A549 (cell line): Measurements from ENCODE around the gene GRID1. TPM values are rescaled to one million over a fixed set of nuclear protein-coding genes. Genes with fewer than 3 reads are reported as not detected.
"Not testable (repeated sequence)": the region's sequence is repeated elsewhere in the genome, so short reads cannot be mapped to it uniquely, and the experiment has no call there.

Experiments used
- ATAC-seq, 2 experiments: fragments of 200-7000 bp in 1 of 2; fragments of >200 bp in 1 of 2; cut with Nextera tagmentation in 1 of 2; cut with Tn5 transposase in 1 of 2; 3 replicates each; pipeline versions ENCODE4 v1.8.0 to v1.9.1; 2018 to 2020; ENCODE audit warnings: mild to moderate bottlenecking in 1 of 2, moderate library complexity in 1 of 2
- CTCF ChIA-PET: fragments of 300-600 bp; sonication (Branson Sonifier 250); formaldehyde crosslinking; extraction: SDS; loops from one replicate; lab custom pipeline; 2021; ENCODE audit warnings: antibody characterized with exemption, inconsistent platforms; lab: Yijun Ruan, JAX
- POLR2A ChIA-PET: fragments of 350-600 bp; formaldehyde crosslinking; extraction: SDS; loops from one replicate; lab custom pipeline; 2021; ENCODE audit warnings: antibody characterized with exemption, inconsistent platforms; lab: Yijun Ruan, JAX
- DNase-seq, 2 experiments: peaks; one replicate each; pipeline versions ENCODE4 v3.0.0 to v3.0.0-alpha.2; 2011 to 2016; ENCODE audit warnings: low read depth in 1 of 2, low spot score in 1 of 2
- FAIRE-seq: peaks from 2 replicates; lab custom pipeline; 2011; peaks lifted over from hg19 to GRCh38; lab: Jason Lieb, UNC
- H3K27ac ChIP-seq, 2 experiments: fragments of >200 bp; sonication (Bioruptor Twin); formaldehyde crosslinking; 3 replicates each; pipeline ENCODE4 v1.5.1; 2016 to 2017
- H3K4me1 ChIP-seq: fragments of >200 bp; sonication (Bioruptor Twin); formaldehyde crosslinking; 3 replicates; pipeline ENCODE4 v1.6.1; 2016
- H3K4me2 ChIP-seq: fragments of >200 bp; sonication (Bioruptor Twin); formaldehyde crosslinking; 3 replicates; pipeline ENCODE4 v1.6.1; 2016
- H3K4me3 ChIP-seq: fragments of >200 bp; sonication (Bioruptor Twin); formaldehyde crosslinking; 3 replicates; pipeline ENCODE4 v1.5.1; 2016
- H3K9me3 ChIP-seq: fragments of >200 bp; sonication (Bioruptor Twin); formaldehyde crosslinking; 3 replicates; pipeline ENCODE4 v1.6.1; 2016
- CBX2 ChIP-seq: fragments of 200-600 bp; sonication (generic); IDR thresholded peaks from 2 replicates; pipeline ENCODE4 v1.6.1; 2016; ENCODE audit warnings: low read depth, mild to moderate bottlenecking, borderline replicate concordance
- EHF ChIP-seq: fragments of 250-450 bp; sonication (Bioruptor Pico); IDR thresholded peaks from 2 replicates; pipeline ENCODE4 v1.5.0; 2020; ENCODE audit warnings: mild to moderate bottlenecking
- ELK1 ChIP-seq: fragments of 150-350 bp; IDR thresholded peaks from 2 replicates; pipeline ENCODE4 v1.6.1; 2014; ENCODE audit warnings: low read depth, mild to moderate bottlenecking, low read length
- ESRRA ChIP-seq: fragments of 150-350 bp; IDR thresholded peaks from 2 replicates; pipeline ENCODE4 v1.6.1; 2014; ENCODE audit warnings: mild to moderate bottlenecking, low read length, borderline replicate concordance
- FOSL2 ChIP-seq, 2 experiments: fragments of 450-650 bp in 1 of 2; fragments of >200 bp in 1 of 2; sonication (Bioruptor Twin) in 1 of 2; formaldehyde crosslinking; IDR thresholded peaks; 2 replicates each; pipeline versions ENCODE4 v1.5.0 to v1.6.1; 2016 to 2020; ENCODE audit warnings: mild to moderate bottlenecking in 1 of 2, moderate library complexity in 1 of 2
- FOXS1 ChIP-seq: fragments of 250-450 bp; sonication (Bioruptor Pico); IDR thresholded peaks from 2 replicates; pipeline ENCODE4 v1.5.0; 2020; ENCODE audit warnings: mild to moderate bottlenecking, moderate library complexity
- HOXB5 ChIP-seq: fragments of 250-450 bp; sonication (Bioruptor Pico); IDR thresholded peaks from 2 replicates; pipeline ENCODE4 v1.5.0; 2020; ENCODE audit warnings: mild to moderate bottlenecking, moderate library complexity
- JUNB ChIP-seq: fragments of >200 bp; sonication (Bioruptor Twin); formaldehyde crosslinking; IDR thresholded peaks from 2 replicates; pipeline ENCODE4 v1.6.1; 2016
- MAFK ChIP-seq: fragments of 450-650 bp; IDR thresholded peaks from 2 replicates; pipeline ENCODE4 v1.6.1; 2014; ENCODE audit not compliant: partially characterized antibody
- NR3C1 ChIP-seq: fragments of >200 bp; sonication (Bioruptor Twin); formaldehyde crosslinking; IDR thresholded peaks from 3 replicates; pipeline ENCODE4 v1.6.1; 2017
- PBX3 ChIP-seq: IDR thresholded peaks from 2 replicates; pipeline ENCODE4 v1.6.1; 2012
- RAD21 ChIP-seq, 2 experiments: fragments of >200 bp in 1 of 2; sonication (Bioruptor Twin) in 1 of 2; formaldehyde crosslinking in 1 of 2; IDR thresholded peaks in 1 of 2; conservative IDR thresholded peaks in 1 of 2; 2 replicates in 1 of 2; 3 replicates in 1 of 2; pipeline ENCODE4 v1.6.1; 2012 to 2018; ENCODE audit warnings: inconsistent platforms in 1 of 2
- REST ChIP-seq: fragments of 200-600 bp; sonication (generic); IDR thresholded peaks from 2 replicates; pipeline ENCODE4 v1.6.1; 2016; ENCODE audit warnings: antibody characterized with exemption, mild to moderate bottlenecking, moderate library complexity
- ZSCAN20 ChIP-seq: fragments of 250-450 bp; sonication (Bioruptor Pico); IDR thresholded peaks from 2 replicates; pipeline ENCODE4 v1.8.0; 2022; ENCODE audit warnings: mild to moderate bottlenecking, moderate library complexity
- WGBS: methylation state at CpG from one replicate; pipeline ENCODE4 v1.1.6; 2017; ENCODE audit errors: missing lambda C conversion rate; 5-methylcytosine and 5-hydroxymethylcytosine counted together
- polyA plus RNA-seq, 4 experiments: library from polyadenylated mRNA; depleted of rRNA in 3 of 4; stranded (reverse); fragments of >200 nt; fragmentation: RNase III in 1 of 4; extraction: RNeasy Plus Mini Kit Qiagen cat#74134 plus additional on column Dnase treatment in 1 of 4; gene quantifications; 2 replicates in 3 of 4; 3 replicates in 1 of 4; pipeline ENCODE4 v1.2.3, GENCODE V29; 2011 to 2017

Gene GRID1
- polyA plus RNA-seq, 2 of the 4 experiments (the other 2 are of a cell fraction): 0.14 to 0.30 TPM

- no peak overlapping the region for H3K4me3 ChIP-seq
- no peak for FAIRE-seq
- ChIA-PET POLR2A (no interaction called here), CTCF (interaction anchor here (1.3 kb wide), 1 partner anchor 10 kb away, joined by 3 read pairs; no protein-coding TSS in a partner anchor)
- H3K4me1 ChIP-seq: no peaks in the 10 kb centered on the region
- H3K9me3 ChIP-seq: no peaks in the 10 kb centered on the region
- no peak overlapping the region for H3K27ac ChIP-seq
- no peak for DNase-seq
- no peak for ATAC-seq
- H3K4me2 ChIP-seq: no peak overlapping the region
- 19% methylated on average over 7 of the region's 7 CpGs for WGBS
- no peak for TF ChIP-seq ELK1
- TF ChIP-seq, all 56 proteins: peak for 0
These were observed 257.9 kb downstream of the GRID1 start for GRCh38 chr10:86108696-86109095.

DNA sequence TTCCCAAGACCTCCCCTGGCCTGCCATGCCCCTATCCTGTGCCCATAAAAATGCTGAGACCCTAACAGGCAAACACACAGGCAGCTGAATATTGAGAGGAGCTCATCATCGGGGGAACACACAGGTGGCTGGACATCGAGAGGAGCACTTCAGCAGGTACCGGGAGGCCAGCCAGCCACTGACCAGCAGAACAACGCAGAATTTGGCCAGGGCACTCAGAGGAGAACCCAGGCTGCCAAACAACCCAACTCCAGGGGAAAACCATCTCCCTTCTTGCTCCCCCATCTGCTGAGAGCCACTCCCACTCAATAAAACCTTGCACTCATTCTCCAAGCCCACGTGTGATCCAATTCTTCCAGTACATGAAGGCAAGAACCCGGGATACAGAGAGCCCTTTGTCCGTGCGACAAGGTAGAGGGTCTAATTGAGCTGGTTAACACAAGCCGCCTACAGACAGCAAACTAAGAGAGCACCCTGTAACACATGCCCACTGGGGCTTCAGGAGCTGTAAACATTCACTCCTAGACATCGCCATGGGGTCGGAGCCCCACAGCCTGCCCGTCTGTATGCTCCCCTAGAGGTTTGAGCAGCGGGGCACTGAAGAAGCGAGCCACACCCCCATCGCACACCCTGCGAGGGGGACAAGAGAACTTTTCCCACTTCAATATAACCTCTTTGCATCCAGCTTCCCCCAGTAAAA is 258.8 kb downstream of the GRID1 start:
- CTCF ChIA-PET: interaction anchor here (1.1 to 1.3 kb wide), 2 partner anchors 9 to 31 kb away, joined by 3 to 4 read pairs; no protein-coding TSS in a partner anchor
- H3K9me3 ChIP-seq, ATAC-seq, H3K4me3 ChIP-seq, DNase-seq, H3K4me2 ChIP-seq, POLR2A ChIA-PET, H3K4me1 ChIP-seq, H3K27ac ChIP-seq, FAIRE-seq: not testable (repeated sequence)
- WGBS: 41% methylated on average over 16 of the region's 16 CpGs

DNA sequence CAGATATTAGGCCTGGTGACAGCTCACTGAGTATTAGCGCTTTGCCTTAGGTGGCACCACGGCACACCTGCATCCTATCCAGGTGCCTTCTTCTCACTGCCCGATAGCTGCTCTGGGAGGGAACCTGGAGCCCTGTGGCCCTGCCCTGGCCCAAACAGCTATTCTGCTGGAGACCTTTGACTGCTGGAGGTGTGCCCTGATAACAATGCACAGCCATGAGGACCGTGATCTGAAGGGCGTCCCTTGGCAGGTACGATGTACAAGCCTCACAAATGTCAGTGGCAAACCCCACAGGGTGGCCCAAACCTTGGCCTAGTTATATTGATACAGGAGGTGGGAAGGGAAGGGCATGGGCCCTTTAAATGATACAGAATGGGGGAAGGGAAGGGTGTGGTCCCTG is 259.5 kb downstream of the GRID1 start:
- no peak for TF ChIP-seq HOXB5 (CRISPR knock-in tag)
- Histone ChIP-seq H3K4me1 (no peaks in the 10 kb centered on the region), H3K4me2 (no peak overlapping the region), H3K9me3 (no peaks in the 10 kb centered on the region), H3K27ac (no peak overlapping the region), H3K4me3 (no peak overlapping the region)
- POLR2A ChIA-PET: no interaction called here
- CTCF ChIA-PET: interaction anchor here (1.1 kb wide), 1 partner anchor 32 kb away, joined by 4 read pairs; no protein-coding TSS in a partner anchor
- WGBS: 73% methylated on average over 6 of the region's 6 CpGs
- ATAC-seq (no peak), FAIRE-seq (no peak), DNase-seq (no peak)

DNA sequence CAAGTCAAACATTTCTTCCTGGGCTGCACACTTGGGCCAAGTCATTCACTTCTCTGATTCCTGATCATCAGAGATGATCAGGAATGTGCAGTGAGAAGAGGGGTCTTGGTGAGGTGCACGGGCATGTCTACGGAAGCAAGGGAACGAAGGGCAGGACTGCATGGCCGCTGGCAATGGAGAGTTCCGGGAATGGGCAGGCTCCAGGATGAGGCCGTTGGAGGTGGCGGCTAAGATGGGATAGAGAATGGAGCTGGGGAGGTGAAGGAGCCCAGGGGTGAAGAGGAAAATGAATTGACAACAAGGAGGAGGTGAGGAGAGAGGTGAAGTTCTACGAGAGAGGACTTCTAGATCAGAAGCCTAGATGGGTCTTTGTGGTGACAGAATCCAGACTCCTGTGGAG is 260.0 kb downstream of the GRID1 start:
- ATAC-seq (no peak), DNase-seq (no peak), FAIRE-seq (no peak)
- Histone ChIP-seq H3K27ac (no peak overlapping the region), H3K9me3 (no peaks in the 10 kb centered on the region), H3K4me3 (no peak overlapping the region), H3K4me2 (no peak overlapping the region), H3K4me1 (no peaks in the 10 kb centered on the region)
- POLR2A ChIA-PET: no interaction called here
- no peak for TF ChIP-seq REST
- TF ChIP-seq JUNB: no peak
- no peak for TF ChIP-seq EHF (CRISPR knock-in tag)
- WGBS: 46% methylated on average over 8 of the region's 8 CpGs
- CTCF ChIA-PET: no interaction called here

DNA sequence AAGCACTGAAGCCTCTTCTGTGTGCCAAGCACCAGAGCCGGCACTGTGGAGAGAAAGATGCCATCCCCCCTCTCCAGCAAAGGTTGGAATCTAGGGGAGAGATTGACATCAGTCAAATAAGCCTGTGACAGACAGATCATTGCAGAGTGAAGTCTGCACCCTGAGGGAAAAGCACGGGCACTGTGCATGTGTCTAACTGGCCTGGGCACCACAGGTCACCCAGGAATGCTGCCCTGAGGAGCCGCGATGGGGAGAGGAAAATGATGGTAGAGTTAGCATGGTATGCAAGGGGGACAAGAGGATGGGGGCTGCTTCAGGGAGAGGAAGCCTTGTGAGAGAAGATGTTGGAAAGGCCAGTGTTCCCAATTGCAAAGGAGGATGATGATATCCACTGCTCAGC is 261.0 kb downstream of the GRID1 start:
- no peak for FAIRE-seq
- TF ChIP-seq PBX3 (no peak), REST (no peak), ESRRA (no peak), FOXS1 (CRISPR knock-in tag) (no peak), NR3C1 (no peak), HOXB5 (CRISPR knock-in tag) (no peak), RAD21 (conservative IDR thresholded peaks at IDR 0.05 in 1 of 2, IDR thresholded peaks at IDR 0.05 in 1 of 2) (no peak), CBX2 (no peak), FOSL2 (IDR thresholded peaks at IDR 0.05) (no peak), FOSL2 (CRISPR knock-in tag; IDR thresholded peaks at IDR 0.05) (no peak), ZSCAN20 (CRISPR knock-in tag) (no peak), EHF (CRISPR knock-in tag) (no peak), MAFK (no peak)

More for the DNA sequence above, 261.0 kb downstream of the GRID1 start:
- no peaks in the 10 kb centered on the region for H3K4me1 ChIP-seq
- ChIA-PET CTCF (no interaction called here), POLR2A (no interaction called here)
- DNase-seq (no peak), ATAC-seq (no peak)
- no peaks in the 10 kb centered on the region for H3K9me3 ChIP-seq
- WGBS: 28% methylated on average over 4 of the region's 4 CpGs
- H3K27ac ChIP-seq: no peak overlapping the region
- H3K4me3 ChIP-seq: no peak overlapping the region
- H3K4me2 ChIP-seq: no peak overlapping the region
